HG03575 (cell line): ENCODE measurements around the gene LCORL.

Experiments used
- ATAC-seq: cut with Tn5 transposase; IDR thresholded peaks from one replicate; pipeline ENCODE4 v1.9.1; 2021; ENCODE audit not compliant: unreplicated experiment, insufficient number of reproducible peaks, low FRiP score; ENCODE audit errors: extremely low read depth

LCORL gene

DNA sequence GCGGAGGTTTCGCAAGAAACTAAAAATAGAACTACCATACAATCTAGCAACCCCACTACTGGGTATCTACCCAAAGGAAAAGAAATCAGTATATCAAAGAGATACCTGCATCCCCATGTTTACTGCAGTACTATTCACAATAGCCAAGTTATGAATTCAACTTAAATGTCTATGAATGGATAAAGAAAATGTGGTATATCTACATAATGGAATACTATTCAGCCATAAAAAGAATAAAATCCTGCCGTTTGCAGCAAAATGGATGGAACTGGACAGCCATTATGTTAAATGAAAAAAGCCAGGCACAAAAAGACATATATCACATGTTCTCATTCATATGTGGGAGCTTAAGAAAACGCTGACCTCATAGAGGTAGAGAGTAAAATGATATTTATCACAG lies 65.3 kb downstream of the LCORL start:
- no peak for ATAC-seq

DNA sequence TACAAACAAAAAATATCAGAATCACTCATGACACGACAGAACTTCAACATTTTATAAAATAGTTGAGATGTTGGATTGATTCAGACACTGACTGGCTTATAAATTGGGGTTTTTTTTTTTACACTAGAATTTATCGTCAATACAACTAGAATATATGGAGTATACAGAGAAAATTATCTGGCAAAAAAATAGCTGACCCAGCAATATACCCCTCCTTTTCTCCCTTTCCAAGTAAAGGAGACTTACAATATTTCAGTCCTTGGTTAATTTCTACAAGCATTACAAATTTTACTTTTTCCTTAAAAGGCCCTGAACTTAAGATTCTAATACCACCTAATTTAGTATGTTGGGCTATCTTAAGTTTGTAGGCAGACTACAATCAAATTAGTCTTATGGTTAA lies 76.3 kb downstream of the LCORL start:
- no peak for ATAC-seq

DNA sequence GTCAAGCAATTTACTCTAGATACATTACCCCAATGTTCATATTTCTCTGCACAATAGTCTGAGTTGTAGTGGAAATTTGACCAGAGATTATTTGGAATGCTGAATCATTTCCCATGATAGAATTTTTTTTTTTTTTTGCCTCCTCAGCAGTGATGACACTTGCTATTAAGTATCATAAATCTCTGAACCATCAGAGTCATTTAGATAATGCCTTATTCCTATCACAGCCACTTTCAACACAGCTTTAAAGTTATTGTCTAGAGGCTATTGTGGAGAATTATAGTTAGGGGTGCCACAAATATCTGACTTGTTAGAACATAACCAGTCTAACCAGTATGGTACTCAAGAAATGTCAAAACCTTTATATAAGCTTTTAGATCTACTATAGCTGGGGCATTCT lies 79.8 kb downstream of the LCORL start:
- ATAC-seq, result no peak

DNA sequence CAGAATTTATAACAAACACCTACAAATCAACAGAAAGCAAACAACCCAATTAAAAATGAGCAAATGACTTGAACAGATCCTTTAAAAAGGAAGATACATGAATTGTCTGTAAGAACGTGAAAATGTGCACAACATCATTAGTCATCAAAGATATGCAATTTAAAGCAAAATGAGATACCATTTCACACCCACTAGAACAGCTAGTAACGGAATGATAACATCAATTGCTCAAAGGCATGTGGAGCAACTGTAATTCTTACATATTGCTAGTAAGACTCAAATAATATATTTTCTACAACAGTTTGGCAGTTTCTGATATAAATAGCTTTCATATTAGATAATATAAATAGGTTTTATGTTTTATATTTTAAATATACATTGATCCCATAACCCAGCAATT lies 82.5 kb downstream of the LCORL start:
- no peak for ATAC-seq

DNA sequence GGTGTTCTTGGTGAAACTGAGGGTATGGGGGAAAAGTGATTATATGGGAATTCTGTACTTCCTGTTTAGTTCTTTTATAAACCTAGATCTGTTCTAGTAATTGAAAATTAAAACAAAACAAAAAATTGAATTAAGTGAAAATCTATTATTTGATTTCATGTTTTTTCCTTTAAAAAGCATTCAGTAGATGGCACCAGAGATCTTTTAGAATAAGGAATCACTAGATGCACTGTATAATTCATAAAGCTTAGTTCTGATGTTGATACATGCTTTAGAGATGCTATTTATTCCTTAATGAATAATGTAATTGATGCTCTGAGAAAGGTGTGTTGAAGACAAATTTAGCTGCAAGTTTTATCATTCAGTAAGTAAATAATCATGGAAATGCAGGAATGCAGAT lies 87.3 kb downstream of the LCORL start:
- no peak for ATAC-seq

DNA sequence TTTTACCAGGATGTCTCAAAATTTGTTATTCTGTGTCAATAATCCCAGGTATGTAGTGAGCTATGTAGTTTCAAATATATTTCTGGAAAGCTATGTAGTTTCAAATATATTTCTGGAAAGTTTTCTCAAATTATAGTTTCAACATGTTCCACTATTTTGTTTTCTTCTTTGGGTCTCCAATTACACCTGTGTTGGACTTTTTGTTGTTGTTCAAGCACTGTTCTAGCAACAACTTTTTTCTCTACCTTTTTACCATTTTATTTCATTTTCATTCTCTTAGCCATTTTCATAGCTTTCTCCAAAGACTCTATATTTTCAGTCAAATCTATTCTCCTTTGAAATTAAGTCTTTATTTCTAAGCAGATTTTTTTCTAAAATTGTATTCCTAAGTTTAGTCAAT lies 88.4 kb downstream of the LCORL start:
- no peak for ATAC-seq

DNA sequence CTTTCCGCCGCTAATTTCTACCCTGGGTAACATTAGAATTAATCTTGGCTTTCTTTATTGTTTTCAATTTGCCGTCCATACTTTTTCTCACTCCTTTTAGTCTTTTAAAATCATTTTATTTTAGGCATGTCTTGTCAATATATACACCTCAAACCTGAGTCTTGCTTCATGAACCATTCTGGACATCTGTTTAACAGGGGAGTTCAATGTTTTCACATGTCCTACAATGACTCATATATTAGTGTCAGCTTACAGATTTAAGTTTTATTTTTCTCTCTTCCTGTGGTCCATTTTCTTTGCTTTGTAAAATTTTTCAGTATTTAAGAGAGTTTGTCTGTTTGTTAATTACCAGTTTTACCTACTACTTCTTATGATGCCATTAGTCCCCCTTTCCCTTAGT lies 89.5 kb downstream of the LCORL start:
- no peak for ATAC-seq

DNA sequence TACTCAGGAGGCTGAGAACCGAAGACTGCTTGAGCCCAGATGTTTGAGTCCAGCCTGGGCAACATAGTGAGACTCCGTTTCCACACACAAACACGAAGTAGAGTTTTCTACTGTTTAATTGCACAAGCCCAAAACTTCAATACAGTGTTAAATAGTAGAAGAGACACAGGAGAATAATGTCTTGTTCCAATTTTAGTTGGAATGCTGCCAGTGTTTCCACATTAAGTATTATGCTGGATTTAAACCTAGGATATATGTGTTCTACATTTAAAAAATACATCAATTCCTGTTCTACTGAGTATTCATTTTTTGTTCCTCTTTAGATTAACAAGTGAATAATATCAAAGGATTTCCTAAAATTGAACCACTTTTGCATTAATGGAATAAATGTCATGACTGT lies 91.3 kb downstream of the LCORL start:
- ATAC-seq, result no peak

DNA sequence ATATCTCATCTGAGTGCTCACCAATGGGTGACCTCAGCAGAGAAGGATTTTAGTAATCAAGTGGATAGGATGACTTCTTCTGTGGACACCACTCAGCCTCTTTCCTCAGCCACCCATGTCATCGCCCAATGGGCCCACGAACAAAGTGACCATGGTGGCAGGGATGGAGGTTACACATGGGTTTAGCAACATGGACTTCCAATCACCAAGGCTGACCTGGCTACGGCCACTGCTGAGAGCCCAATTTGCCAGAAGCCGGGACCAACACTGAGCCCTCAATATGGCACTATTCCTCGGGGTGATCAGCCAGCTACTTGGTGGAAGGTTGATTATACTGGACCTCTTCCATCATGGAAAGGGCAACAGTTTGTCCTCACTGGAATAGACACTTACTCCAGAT lies 97.4 kb downstream of the LCORL start:
- ATAC-seq, result no peak

DNA sequence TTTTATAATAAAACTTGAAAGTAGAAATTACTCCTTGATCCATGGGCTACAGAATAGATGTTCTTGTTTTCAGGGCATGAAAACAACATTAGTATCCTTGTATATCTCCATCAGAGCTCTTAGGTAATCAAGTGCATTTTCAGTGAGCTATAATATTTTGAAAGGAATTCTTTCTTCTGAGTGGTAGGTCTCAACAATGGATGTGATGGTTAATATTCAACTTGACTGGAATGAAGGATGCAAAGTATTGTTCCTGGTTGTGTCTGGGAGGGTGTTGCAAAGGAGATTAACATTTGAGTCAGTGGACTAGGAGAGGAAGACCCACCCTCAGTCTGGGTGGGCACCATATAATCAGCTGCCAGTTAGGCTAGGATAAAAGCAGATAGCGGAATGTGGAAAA lies 100.1 kb downstream of the LCORL start:
- ATAC-seq, result no peak

DNA sequence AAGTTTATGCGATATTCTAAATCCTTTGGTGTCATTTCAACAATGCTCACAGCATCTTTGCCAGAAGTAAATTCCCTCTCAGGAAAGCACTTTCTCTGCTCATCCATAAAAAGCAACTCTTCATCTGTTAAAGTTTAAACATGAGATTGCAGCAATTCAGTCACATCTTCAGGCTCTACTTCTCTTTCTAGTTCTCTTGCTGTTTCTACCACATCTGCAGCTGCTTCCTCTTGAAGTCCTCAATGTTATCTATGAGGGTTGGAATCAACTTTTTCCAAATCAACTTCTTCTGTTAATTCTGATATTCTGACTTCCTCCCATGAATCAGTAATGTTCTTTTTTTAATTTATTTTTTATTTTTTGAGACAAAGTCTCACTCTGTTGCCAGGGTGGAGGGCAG lies 100.9 kb downstream of the LCORL start:
- no peak for ATAC-seq

DNA sequence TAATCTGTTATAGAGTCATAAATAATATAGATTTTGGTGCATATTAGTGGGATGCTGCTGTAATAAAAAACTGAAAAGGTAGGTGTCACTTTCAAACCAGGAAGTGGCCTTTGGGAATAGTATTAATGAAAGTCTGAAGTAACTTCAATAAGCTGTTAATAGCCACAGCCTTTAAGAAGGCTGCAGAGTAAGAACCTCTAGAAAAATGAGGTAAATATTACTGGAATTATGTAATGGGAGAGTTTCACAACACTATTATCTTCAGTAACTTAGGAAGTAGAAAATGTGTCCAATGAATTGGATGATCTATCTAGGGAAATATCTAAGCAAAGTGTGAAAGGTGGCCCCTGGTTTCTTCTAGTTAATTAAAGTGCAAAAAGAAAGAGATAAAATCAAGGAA lies 106.1 kb downstream of the LCORL start:
- no peak for ATAC-seq

DNA sequence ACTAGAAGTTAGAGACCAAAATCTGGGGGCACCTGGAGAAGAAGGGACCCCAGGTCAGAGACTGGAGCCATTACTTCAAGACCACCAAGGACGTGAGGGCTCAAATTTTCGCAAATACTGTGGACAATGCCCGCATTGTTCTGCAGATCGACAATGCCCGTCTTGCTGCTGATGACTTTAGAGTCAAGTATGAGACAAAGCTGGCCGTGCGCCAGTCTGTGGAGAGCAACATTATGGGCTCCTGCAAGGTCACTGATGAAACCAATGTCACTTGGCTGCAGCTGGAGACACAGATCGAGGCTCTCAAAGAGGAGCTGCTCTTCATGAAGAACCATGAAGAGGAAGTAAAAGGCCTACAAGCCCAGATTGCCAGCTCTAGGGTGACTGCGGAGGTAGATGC lies 109.5 kb downstream of the LCORL start:
- no peak for ATAC-seq

DNA sequence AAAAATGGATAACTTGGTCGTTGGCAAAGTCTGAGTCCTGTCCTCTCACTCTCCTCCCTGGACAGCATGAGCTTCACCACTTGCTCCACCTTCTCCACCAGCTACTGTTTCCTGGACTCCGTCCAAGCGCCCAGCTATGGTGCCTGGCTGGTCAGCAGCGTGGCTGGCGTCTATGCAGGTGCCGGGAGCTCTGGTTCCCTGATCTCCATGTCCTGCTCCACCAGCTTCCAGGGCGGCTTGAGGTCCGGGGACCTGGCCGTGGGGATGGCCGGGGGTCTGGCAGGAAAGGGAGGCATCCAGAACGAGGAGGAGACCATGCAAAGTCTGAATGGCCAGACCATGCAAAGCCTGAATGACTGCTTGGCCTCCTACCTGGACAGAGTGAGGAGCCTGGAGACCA lies 109.9 kb downstream of the LCORL start:
- ATAC-seq, result no peak

DNA sequence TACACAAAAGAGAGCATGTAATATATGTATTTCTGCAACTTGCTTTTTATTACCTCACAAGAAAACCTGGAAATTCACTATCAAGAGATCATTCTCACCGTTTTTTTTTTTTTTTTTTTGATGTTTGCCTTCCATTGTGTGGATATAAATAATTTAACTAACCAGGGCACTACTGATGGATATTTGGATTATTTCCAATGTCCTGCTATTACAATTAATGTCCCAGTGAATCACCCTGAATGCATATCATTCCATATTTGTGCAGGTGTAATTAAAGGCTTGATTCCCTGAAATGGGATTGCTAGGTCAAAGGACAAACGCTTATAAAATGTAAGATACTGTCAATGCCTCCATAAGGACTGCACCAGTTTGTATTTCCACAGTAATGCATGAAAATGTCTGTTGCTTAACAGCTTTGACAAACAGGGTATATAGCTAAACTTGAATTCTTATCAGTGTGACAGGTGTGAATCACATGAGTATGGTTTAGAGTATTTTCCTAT lies 123.0 kb downstream of the LCORL start:
- no peak for ATAC-seq

DNA sequence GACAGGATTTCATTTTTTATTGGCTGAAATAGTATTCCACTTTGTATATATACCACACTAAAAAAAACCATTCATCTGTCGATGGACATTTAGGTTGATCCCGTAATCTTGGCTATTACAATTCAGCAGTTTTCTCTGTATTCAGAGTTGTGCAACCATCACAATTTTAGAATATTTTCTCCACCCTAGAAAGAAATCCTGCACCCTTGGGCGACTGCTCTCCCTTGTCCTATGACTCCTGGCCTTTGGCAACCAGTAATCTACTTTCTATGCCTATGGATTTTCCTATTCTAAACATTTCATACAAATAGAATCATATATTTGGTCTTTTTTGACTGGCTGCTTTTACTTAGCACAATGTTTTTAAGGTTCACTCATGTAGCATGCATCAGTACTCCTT lies 126.1 kb downstream of the LCORL start:
- no peak for ATAC-seq

DNA sequence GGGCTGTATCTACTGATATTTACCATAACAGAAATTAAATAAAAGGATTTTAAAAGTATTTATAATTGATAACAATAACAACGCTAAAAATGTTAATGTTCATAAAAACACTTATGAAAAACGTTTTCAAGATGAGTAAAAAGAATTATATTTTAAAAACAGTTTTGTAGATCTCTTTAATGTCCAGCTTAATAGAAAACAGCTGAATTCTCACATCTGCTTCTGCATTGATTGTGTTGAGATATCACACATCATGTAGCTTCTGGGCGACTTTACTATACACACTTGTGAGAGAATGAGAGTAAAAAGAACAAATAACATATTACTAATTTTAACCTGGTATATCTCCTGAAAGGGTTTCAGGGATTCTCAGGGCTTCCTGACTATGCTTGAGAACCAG lies 127.1 kb downstream of the LCORL start:
- no peak for ATAC-seq

DNA sequence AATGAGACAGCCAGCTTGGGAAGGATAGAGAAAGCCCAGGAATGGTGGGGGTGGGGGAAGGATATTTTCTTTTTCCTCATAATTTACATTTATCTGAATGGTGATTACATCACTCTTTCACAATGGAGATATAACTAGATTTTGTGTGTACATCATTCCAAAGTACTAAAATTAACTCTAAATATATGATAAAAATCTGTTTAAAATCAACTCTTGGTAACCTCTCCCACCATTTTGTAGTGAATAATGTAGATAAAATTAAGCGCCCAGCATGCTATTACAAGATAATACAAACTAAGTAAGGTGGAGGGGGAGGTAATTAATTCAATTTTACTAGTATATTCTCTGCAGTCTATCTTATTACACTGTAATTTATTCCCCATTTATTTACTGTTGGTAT lies 131.9 kb downstream of the LCORL start:
- no peak for ATAC-seq

DNA sequence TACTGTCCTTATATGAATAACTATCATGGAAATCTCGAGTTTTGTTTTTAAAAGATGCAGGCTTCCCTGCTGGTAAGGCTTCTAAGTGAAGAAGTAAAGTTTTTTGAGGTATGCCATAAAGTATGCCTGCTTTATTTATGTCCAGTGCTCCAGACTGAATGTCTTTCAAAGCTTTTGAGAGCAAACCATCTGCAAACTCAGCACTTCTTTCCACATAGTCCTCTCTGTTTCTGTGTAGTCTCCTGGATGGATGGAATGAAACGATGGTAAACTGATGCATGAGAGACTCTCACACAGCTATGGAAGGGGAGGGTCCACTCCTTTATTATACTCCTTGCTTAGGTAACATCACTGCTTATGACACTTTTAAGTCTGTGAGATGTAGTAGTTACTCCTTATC lies 137.0 kb downstream of the LCORL start:
- ATAC-seq, result no peak

DNA sequence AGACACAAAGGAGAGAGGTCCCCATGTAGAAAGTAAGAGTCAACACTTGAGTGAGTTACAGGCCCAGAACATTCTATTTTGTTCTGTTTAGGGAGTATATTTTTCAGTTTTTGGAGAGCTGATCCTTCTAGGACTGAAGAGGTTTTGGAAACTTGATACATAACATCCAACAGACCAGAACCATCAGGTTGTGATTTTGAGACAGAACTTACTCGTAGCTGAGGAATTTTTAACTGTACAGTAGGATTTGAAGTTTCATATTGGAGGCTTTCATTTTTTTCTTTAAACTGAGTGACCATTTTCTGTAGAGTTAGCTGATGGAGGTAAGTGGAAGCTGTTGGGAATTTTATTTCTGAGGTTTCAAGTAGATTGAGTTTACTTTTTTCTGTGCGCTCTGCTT lies 137.5 kb downstream of the LCORL start:
- no peak for ATAC-seq

DNA sequence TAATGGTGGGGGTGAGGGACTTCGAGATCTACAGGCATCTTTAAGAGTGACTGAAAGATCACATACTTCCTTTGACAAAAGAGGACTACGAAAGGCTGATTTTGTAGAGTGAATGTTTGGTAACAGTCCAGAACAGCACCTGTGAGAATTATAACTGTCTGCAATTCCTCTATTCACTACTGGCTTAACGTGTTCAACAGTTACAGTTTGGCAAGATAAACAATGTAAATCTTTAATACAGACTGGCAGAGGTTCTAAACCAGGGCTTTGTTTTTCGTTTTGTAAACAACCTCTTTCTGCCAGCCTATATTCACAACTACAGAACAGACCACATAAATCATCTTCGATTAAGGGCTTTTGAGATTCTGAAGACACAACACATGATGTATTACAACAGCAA lies 143.9 kb downstream of the LCORL start:
- no peak for ATAC-seq

DNA sequence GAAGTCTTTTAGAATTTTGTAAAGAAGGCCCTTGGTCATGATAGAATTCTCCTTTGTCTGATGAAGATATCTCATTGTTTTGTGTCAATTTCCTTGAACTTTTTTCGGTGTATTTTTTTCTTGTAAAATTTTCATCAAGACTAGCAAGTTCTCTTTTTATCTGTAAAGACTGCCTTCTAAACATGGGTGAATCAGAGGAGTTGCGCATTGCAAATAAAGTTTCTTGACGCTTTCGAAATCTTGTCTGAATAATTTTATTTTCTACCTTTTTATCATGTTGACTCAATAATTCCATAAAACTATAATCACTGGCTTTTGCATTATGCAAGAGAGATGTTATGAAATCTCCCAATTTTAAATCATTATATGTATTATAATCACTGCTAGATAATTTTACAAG lies 144.6 kb downstream of the LCORL start:
- ATAC-seq, result no peak
